Osteocyte (in vitro differentiated cells): ENCODE results near the gene RAPGEFL1. TPM values are rescaled to one million over a fixed set of nuclear protein-coding genes. Genes with fewer than 3 reads are reported as not detected.

Experiments
- DNase-seq: peaks from one replicate; pipeline ENCODE4 v3.0.0; 2021; ENCODE audit warnings: mixed read lengths; ENCODE audit not compliant: unreplicated experiment; ENCODE audit errors: extremely low spot score
- H3K27ac Mint-ChIP-seq: one replicate; pipeline ENCODE4 v1.8.0; 2021; ENCODE audit warnings: mild to moderate bottlenecking, mixed read lengths; ENCODE audit not compliant: unreplicated experiment
- H3K27me3 Mint-ChIP-seq: one replicate; pipeline ENCODE4 v1.8.0; 2021; ENCODE audit warnings: mixed read lengths; ENCODE audit not compliant: unreplicated experiment
- H3K36me3 Mint-ChIP-seq: one replicate; pipeline ENCODE4 v1.8.0; 2021; ENCODE audit warnings: mixed read lengths; ENCODE audit not compliant: unreplicated experiment
- H3K4me1 Mint-ChIP-seq: one replicate; pipeline ENCODE4 v1.8.0; 2021; ENCODE audit warnings: mixed read lengths; ENCODE audit not compliant: unreplicated experiment
- H3K4me3 Mint-ChIP-seq: one replicate; pipeline ENCODE4 v1.8.0; 2021; ENCODE audit warnings: mild to moderate bottlenecking, moderate library complexity, mixed read lengths; ENCODE audit not compliant: unreplicated experiment
- H3K9me3 Mint-ChIP-seq: one replicate; pipeline ENCODE4 v1.8.0; 2021; ENCODE audit warnings: mixed read lengths; ENCODE audit not compliant: unreplicated experiment
- total RNA-seq: library from RNA; stranded (reverse); gene quantifications from 2 replicates; pipeline ENCODE4 v1.2.1, GENCODE V29; 2021
- TF ChIP-seq, protein P1 (sequence below): fragments of 200-600 bp; sonication (generic); IDR thresholded peaks from 2 replicates; pipeline ENCODE4 v1.5.0; 2021; ENCODE audit warnings: antibody characterized with exemption, mild to moderate bottlenecking, moderate library complexity

The RAPGEFL1 gene
- total RNA-seq, 1 donor from 2014 or later, result 6.8 TPM

DNA sequence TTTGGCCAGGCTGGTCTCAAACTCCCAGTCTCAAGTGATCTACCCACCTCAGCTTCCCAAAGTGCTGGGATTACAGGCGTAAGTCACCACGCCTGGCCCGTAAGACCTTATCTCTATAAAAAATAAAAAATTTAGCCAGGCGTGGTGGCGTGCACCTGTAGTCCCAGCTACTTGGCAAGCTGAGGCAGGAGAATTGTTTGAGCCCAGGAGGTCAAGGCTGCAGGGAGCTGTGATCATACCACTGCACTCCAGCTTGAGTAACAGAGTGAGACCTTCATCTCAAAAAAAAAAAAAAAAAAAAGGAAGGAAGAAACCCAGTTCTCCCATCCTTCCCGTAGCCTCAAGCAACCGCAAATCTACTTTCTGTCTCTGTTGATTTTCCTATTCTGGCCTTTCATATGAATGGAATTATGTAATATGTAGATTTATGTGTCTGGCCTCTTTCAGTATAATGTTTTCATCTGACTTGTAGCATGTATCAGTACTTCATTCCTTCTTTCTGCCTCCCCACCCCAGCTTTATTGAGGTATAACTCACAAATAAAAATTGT, 25.8 kb upstream of the RAPGEFL1 start:
- no peaks in the 10 kb centered on the region for H3K27me3 Mint-ChIP-seq
- H3K4me3 Mint-ChIP-seq, result no peak overlapping the region
- no peaks in the 10 kb centered on the region for H3K9me3 Mint-ChIP-seq
- peaks cover 49% of the 10 kb centered on the region for H3K36me3 Mint-ChIP-seq
- no peak for DNase-seq
- no peak overlapping the region for H3K27ac Mint-ChIP-seq
- TF ChIP-seq, protein P1, sequence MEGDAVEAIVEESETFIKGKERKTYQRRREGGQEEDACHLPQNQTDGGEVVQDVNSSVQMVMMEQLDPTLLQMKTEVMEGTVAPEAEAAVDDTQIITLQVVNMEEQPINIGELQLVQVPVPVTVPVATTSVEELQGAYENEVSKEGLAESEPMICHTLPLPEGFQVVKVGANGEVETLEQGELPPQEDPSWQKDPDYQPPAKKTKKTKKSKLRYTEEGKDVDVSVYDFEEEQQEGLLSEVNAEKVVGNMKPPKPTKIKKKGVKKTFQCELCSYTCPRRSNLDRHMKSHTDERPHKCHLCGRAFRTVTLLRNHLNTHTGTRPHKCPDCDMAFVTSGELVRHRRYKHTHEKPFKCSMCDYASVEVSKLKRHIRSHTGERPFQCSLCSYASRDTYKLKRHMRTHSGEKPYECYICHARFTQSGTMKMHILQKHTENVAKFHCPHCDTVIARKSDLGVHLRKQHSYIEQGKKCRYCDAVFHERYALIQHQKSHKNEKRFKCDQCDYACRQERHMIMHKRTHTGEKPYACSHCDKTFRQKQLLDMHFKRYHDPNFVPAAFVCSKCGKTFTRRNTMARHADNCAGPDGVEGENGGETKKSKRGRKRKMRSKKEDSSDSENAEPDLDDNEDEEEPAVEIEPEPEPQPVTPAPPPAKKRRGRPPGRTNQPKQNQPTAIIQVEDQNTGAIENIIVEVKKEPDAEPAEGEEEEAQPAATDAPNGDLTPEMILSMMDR, result no peak
- H3K4me1 Mint-ChIP-seq, result peaks cover 7% of the 10 kb centered on the region

DNA sequence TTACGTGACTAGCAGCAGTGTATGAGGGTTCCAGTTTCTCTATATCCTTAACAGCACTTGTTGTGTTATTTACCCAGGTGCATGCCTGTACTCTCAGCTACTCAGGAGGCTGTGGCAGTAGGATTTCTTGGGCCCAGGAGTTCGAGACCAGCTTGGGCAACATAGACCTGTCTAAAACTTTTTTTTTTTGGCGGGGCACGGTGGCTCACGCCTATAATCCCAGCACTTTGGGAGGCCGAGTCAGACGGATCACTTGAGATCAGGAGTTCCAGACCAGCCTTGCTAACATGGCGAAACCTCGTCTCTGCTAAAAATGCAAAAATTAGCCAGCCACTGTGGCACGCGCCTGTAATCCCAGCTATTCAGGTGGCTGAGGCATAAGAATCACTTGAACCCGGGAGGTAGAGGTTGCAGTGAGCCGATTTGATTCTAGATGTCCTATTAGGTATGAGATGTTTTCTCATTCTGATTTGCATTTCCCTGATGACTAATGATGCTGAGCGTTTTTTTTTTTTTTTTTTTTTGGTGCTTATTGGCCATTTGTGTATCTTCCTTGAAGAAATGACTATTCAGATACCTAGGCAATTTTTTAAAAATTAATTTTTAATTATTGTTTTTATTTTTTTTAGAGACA, 23.6 kb upstream of the RAPGEFL1 start:
- Mint-ChIP-seq H3K27me3 (no peaks in the 10 kb centered on the region), H3K36me3 (peaks cover 48% of the 10 kb centered on the region), H3K27ac (no peak overlapping the region), H3K9me3 (no peaks in the 10 kb centered on the region), H3K4me1 (peaks cover 4% of the 10 kb centered on the region), H3K4me3 (no peak overlapping the region)
- TF ChIP-seq, protein P1, result no peak
- no peak for DNase-seq

DNA sequence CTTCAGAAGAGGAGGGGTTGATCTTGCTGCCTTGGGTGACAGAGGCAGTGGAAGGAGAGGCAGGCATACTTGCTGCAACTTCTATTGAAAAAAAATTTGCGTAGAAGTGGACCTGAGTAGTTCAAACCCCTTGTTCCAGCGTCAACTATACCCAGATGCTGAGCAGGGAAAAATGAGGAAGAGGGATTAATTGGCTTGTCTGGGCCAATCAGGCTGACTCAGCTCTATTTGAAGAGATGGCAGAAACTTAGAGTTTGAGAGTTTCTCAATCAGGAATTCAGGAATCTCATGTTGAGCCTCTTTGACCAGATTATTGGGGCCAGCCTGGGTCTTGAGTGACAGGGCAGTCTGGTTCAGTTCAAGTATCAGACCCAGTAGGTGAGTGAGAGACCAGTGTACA, 19.3 kb upstream of the RAPGEFL1 start:
- Mint-ChIP-seq H3K36me3 (peaks cover 39% of the 10 kb centered on the region), H3K4me1 (peaks cover 2% of the 10 kb centered on the region), H3K27me3 (no peaks in the 10 kb centered on the region), H3K4me3 (no peak overlapping the region), H3K27ac (no peak overlapping the region), H3K9me3 (no peaks in the 10 kb centered on the region)
- TF ChIP-seq, protein P1, result no peak
- no peak for DNase-seq

DNA sequence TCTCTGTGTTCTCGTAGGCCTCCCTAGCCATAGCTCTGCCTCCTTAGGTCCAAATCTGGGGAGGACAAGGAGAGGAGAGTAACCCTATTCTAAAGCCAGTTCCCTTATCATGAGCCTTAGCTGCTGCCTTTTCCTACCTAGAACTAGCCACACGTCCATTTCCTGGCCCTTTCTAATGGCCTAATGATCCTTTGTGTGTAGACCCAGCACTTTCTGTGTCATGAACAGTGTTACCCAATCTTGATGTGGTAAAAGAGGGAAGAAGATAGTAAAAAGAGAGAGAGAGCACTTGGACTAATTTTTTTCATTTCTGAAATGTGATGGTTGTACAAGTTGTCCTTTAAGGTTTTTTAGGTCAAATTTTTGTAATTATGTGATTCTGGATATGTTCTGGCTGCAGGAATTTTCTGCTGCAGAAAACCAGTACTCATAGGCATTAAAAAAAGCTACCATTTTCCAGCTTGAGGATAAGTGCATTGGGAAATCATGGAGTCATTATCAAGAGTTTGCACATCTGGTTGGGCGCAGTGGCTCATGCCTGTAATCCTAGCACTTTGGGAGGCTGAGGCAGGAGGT, 18.7 kb upstream of the RAPGEFL1 start:
- Mint-ChIP-seq H3K27ac (no peak overlapping the region), H3K9me3 (no peaks in the 10 kb centered on the region), H3K27me3 (no peaks in the 10 kb centered on the region), H3K4me1 (no peaks in the 10 kb centered on the region), H3K36me3 (peaks cover 38% of the 10 kb centered on the region), H3K4me3 (no peak overlapping the region)
- no peak for DNase-seq
- TF ChIP-seq, protein P1, result no peak

DNA sequence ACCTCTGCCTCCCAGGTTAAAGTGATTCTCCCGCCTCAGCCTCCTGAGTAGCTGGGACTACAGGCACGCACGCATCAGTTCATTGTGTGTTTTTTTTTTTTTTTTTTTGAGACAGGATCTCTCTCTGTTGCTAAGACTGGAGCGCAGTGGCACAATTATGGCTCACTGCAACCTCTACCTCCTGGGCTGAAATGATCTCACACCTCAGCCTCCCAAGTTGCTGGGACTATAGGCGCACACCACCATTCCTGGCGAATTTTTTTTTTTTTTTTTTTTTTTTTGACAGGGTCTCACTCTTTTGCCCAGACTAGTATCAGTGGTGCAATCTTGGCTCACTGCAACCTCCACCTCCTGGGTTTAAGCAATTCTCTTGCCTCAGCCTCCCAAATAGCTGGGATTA, 17.8 kb upstream of the RAPGEFL1 start:
- TF ChIP-seq, protein P1, result no peak

More for the DNA sequence above, 17.8 kb upstream of the RAPGEFL1 start:
- H3K4me1 Mint-ChIP-seq, result no peaks in the 10 kb centered on the region
- DNase-seq, result no peak
- H3K9me3 Mint-ChIP-seq, result no peaks in the 10 kb centered on the region
- no peak overlapping the region for H3K4me3 Mint-ChIP-seq
- no peak overlapping the region for H3K27ac Mint-ChIP-seq
- no peaks in the 10 kb centered on the region for H3K27me3 Mint-ChIP-seq
- peaks cover 37% of the 10 kb centered on the region for H3K36me3 Mint-ChIP-seq
